ENCODE data around the gene AMPD3.

GRCh38 chr11:10477690-10478046, 22.6 kb downstream of the AMPD3 start:
- TF ChIP-seq POLR2AphosphoS5 (IDR thresholded peaks at IDR 0.05; ENCODE audit: low read depth, low read length) (no peak), POLR2A (IDR thresholded peaks at IDR 0.05; ENCODE audit: low read depth, low read length) (no peak)

Data from GM12892 (cell line).